Duodenal mucosa (tissue), 2 donors: Measurements from ENCODE around the gene ATG4C.
"Not testable (repeated sequence)": the region's sequence is repeated elsewhere in the genome, so short reads cannot be mapped to it uniquely, and the experiment has no call there.

Experiments used
- H3K27ac ChIP-seq: one replicate; pipeline ENCODE4 v1.7.0; 2013; ENCODE audit warnings: low read depth, low read length
- H3K27me3 ChIP-seq, 2 donors: one replicate each; pipeline ENCODE4 v1.7.0; 2013; ENCODE audit warnings: low read length in 2 of 2, control low read depth in 1 of 2; ENCODE audit not compliant: insufficient read depth in 2 of 2, control insufficient read depth in 1 of 2
- H3K36me3 ChIP-seq, 2 donors: one replicate each; pipeline ENCODE4 v1.7.0; 2013; ENCODE audit warnings: low read length in 2 of 2, control low read depth in 1 of 2; ENCODE audit not compliant: insufficient read depth in 2 of 2, control insufficient read depth in 1 of 2
- H3K4me1 ChIP-seq, 2 donors: one replicate each; pipeline ENCODE4 v1.7.0; 2013; ENCODE audit warnings: low read length in 2 of 2, control low read depth in 1 of 2; ENCODE audit not compliant: insufficient read depth in 2 of 2, control insufficient read depth in 1 of 2
- H3K4me3 ChIP-seq, 2 donors: one replicate each; pipeline ENCODE4 v1.7.0; 2013; ENCODE audit warnings: low read length in 2 of 2, low read depth in 1 of 2
- H3K9ac ChIP-seq, 2 donors: one replicate each; pipeline ENCODE4 v1.7.0; 2013; ENCODE audit warnings: low read length in 2 of 2, low read depth in 1 of 2
- H3K9me3 ChIP-seq, 2 donors: one replicate each; pipeline ENCODE4 v1.7.0; 2013; ENCODE audit warnings: low read length in 2 of 2, control low read depth in 1 of 2; ENCODE audit not compliant: control insufficient read depth in 1 of 2

Gene ATG4C, protein sequence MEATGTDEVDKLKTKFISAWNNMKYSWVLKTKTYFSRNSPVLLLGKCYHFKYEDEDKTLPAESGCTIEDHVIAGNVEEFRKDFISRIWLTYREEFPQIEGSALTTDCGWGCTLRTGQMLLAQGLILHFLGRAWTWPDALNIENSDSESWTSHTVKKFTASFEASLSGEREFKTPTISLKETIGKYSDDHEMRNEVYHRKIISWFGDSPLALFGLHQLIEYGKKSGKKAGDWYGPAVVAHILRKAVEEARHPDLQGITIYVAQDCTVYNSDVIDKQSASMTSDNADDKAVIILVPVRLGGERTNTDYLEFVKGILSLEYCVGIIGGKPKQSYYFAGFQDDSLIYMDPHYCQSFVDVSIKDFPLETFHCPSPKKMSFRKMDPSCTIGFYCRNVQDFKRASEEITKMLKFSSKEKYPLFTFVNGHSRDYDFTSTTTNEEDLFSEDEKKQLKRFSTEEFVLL

DNA sequence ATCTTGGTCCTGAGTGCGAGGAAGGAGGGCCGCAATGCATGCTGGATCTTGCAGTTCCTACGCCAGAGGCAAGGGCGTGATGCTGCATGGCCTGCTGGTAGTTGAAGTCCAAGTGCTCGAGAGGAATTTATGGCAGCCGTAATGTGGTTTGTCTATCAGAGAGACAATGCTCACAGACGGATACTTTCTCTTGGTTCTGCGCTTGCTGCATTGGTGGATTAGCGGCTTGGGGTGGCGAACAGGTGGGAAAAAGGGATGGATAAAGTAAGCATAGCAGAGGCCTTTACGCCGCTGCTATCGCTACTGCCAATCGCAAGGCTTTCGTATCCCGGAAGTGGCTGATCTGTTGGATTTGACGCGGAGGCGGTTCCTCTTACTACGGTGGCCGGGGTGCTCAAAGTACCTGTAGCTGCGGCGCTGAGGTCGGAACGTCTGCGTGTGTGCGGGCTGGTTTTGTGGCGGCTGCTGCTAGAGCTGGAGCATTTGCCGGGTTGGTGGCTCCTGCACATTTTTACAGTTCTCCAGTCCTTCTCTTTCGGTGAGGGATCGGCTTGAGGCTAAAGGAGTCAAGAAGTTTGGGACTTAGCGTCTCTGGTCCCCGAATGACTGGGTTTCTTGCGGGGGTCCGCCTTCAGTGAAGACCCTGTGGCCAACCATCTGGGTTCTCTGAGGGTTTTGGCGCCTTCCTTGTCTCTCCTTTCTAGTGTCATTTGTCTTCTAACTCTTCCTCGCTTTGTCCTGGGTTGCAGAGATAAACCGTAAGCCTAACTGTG is at the start of gene ATG4C:
Gene ATG4C (plus strand): TSS at position 397 of the 773 bp plus-strand sequence. CDS start 19,655 bp downstream, outside the sequence.
- H3K4me1 ChIP-seq, result peaks cover 8 to 14% of the 10 kb centered on the region in 2 donors
- no peaks in the 10 kb centered on the region for H3K9me3 ChIP-seq

DNA sequence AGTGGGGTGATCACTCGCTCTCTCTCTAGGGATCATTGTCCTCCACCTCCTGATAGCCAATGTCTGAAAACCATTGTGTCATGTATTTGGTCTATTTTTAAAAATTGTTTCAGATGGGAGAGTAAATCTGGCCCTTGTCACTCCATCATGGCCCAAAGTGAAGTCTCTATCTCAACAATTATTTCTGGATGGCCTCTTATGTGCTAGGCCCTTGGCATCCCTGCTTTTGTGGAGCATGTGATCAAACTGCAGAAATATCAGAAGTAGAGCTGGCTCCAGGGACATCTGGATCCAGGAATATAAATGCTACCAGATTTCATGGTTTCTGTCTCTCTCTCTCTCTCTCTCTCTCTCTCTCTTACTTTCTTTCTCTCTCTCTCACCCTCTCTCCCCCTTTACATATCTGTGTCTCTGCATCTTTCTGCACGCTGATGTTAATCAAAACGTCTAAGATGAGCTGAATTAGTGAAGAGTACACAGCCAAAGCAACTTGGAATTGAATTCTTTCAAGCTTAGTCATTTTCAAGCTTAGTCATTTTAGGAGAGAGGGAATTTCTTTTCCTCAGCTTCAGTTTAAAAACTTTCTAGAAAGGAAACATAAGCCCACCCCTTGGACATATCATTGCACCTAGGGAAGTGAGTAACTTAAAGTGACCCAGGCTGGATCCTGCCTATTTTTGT is 48.3 kb upstream of the ATG4C start:
- Histone ChIP-seq H3K36me3 (no peaks in the 10 kb centered on the region), H3K27ac (no peak overlapping the region), H3K4me3 (no peak overlapping the region), H3K4me1 (peaks cover 0 to 5% of the 10 kb centered on the region in 2 donors), H3K9me3 (no peaks in the 10 kb centered on the region), H3K27me3 (no peaks in the 10 kb centered on the region), H3K9ac (no peak overlapping the region)

More for the DNA sequence above, at the start of gene ATG4C:
- peak within 1 kb of the TSS; percentile 91 to 97 for H3K4me3 ChIP-seq
- peak within 1 kb of the TSS; percentile 55 to 96 for H3K9ac ChIP-seq
- no peaks in the 10 kb centered on the region for H3K36me3 ChIP-seq
- H3K27ac ChIP-seq, result peak within 1 kb of the TSS; percentile 70
- no peaks in the 10 kb centered on the region for H3K27me3 ChIP-seq

DNA sequence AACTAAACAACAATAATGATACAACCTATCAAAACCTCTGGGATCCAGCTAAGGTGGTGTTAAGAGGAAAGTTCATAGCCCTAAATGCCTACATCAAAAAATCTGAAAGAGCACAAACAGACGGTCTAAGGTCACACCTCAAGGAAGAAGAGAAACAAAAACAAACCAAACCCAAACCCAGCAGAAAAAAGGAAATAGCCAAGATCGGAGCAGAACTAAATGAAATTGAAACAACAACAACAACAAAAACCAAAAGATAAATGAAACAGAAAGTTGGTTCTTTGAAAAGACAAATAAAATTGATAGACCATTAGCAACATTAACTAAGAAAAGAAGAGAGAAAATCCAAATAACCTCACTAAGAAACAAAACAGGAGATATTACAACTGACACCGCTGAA is 43.2 kb upstream of the ATG4C start:
- not testable (repeated sequence) for H3K36me3 ChIP-seq, H3K4me1 ChIP-seq, H3K4me3 ChIP-seq, H3K9ac ChIP-seq, H3K9me3 ChIP-seq, H3K27me3 ChIP-seq, H3K27ac ChIP-seq

DNA sequence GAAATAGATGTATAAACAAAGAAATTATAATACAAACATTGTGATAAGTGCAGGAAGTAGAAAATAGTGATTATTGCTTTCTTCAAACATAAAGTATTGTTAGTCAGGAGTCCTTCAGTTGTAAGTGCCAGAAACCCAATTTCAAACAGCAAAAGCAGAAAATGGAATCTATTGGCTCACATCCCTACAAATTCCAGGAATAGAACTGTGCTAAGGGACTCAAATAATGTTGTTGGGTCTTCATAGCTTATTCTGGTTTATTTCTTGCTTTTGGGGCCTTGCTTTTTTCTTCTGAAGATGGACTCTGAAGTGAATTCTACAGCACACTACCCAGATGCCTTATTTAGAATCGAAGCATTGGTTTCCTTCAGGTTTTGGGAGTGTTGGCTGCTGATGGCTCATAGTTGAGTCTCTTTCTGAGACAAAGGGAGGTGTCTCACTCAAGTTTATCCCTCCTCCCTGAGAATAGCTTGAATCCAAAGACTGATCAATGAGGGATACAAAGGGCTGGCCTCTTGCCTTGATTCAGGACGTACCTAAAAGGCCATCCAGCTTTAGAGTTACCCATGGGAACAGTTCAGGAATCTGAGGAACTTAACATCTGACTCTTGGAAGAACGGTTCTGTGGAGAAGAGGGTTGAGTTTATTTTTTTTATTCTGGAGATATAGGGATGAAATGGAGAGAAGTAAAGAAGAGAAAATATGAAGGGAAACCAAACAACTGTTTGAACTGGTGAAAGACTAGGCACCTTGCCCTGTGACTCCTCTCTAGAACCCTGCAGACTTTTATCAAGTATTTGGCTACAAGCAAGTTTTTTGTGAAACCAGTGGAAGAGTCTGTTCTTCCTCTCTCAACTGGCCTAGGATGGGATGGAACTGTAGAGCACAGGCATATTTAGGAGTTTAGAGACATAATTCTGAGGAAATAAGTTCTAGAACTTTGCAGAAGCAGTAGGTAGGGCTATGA is 39.0 kb upstream of the ATG4C start:
- H3K27ac ChIP-seq, result no peak overlapping the region
- H3K36me3 ChIP-seq, result no peaks in the 10 kb centered on the region
- peak overlapping the region in 1 of 2 donors; percentile 11 for H3K9ac ChIP-seq
- H3K4me3 ChIP-seq, result no peak overlapping the region
- no peaks in the 10 kb centered on the region for H3K9me3 ChIP-seq
- H3K4me1 ChIP-seq, result no peaks in the 10 kb centered on the region
- H3K27me3 ChIP-seq, result no peaks in the 10 kb centered on the region

DNA sequence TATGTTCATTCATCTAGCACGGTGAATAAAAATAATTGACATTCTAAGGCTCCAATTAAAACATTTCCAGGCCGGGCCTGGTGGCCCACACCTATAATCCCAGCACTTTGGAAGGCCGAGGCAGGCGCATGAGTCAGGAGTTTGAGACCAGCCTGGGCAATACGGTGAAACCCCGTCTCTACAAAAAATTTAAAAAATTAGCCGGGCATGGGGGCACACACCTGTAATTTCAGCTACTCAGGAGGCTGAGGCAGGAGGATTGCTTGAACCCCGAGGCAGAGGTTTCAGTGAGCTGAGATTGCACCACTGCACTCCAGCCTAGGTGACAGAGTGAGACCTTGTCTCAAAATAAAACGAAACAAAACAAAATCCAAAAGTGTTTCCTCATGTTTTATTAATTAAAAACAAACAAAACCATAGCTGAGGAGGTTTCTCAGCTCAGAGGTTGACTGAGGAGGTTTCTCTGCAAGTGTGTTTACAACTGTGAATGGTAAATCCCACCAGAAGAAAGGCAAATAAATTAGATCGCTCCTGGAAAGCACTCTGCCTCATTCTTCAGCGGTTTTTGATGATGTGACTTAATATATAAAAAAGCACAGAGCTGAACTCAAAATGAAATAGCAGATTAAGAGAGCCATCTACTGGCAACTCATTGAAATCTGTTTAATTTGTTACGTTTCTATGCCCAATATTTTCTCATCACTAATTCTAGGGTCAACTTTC is 37.7 kb upstream of the ATG4C start:
- no peaks in the 10 kb centered on the region for H3K27me3 ChIP-seq
- no peaks in the 10 kb centered on the region for H3K9me3 ChIP-seq
- no peak overlapping the region for H3K9ac ChIP-seq
- H3K4me3 ChIP-seq, result no peak overlapping the region
- no peak overlapping the region for H3K27ac ChIP-seq
- no peaks in the 10 kb centered on the region for H3K36me3 ChIP-seq
- H3K4me1 ChIP-seq, result no peaks in the 10 kb centered on the region

DNA sequence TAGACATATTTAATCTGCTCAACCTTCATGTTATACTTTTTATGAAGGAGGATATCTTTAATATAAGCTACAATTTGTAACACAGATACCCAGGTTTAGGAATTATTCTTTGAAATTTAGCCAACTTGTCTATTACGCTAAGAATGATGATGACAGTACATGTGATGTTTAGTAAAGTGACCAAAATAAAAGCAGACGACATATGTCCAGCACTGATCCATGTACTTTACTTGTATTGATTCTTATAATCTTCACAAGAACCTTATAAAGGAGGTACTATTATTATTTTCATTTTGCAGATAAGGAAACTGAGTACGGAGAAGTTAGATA is 37.2 kb upstream of the ATG4C start:
- H3K27me3 ChIP-seq, result no peaks in the 10 kb centered on the region
- H3K9ac ChIP-seq, result no peak overlapping the region
- no peaks in the 10 kb centered on the region for H3K4me1 ChIP-seq
- H3K4me3 ChIP-seq, result no peak overlapping the region
- no peak overlapping the region for H3K27ac ChIP-seq
- H3K9me3 ChIP-seq, result no peaks in the 10 kb centered on the region
- H3K36me3 ChIP-seq, result no peaks in the 10 kb centered on the region

DNA sequence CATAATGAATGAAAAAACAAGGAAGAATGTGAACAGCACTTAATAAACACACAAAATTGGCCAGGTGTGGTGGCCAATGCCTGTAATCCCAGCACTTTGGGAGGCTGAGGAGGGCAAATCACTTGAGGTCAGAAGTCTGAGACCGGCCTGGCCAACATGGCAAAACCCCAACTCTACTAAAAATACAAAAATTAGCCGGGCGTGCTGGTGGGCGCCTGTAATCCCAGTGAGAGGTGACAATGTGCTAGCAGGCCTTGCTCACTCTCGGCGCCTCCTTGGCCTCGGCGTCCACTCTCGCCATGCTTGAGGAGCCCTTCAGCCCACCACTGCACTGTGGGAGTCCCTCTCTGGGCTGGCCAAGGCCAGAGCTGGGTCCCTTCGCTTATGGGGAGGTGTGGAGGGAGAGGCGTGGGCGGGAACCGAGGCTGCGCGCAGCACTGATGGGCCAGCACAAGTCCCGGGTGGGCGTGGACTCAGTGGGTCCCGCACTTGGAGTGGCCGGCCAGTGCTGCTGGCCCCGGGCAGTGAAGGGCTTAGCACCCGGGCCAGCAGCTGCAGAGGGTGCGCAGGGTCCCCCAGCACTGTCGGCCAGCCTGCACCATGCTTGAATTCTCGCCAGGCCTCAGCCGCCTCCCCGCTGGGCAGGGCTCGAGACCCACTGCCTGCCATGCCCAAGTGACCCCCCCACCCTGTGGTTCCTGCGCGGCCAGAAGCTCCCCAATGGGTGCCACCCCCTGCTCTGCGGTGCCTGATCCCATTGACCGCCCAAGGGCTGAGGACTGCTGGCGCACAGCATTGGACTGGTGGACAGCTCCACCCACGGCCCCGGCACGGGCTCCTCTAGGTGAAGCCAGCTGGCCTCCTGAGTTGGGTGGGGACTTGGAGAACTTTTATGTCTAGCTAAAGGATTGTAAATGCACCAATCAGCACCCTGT is 30.6 kb upstream of the ATG4C start:
- Histone ChIP-seq H3K9ac (no peak overlapping the region), H3K27me3 (no peaks in the 10 kb centered on the region), H3K9me3 (no peaks in the 10 kb centered on the region), H3K36me3 (no peaks in the 10 kb centered on the region), H3K4me3 (no peak overlapping the region), H3K27ac (no peak overlapping the region), H3K4me1 (no peaks in the 10 kb centered on the region)

DNA sequence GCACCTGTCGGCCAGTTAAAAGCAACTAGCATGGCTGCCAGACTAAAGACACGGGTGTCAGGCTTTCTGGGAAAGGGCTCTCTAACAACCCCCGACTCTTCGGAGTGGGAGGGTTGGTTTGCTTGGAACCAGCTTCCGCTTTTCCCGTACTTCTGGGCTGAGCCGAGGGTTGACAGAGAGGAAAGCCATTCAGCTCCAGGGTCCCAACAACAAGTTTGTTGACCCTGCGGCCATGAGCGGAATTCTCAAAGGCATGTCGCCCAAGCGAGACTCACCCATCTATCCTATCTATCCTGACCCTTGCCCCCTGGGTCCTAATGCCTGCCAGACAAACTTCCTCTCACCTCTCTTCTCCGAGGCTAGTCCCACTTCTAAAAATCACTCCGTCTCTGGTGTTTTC is 29.0 kb upstream of the ATG4C start:
- not testable (repeated sequence) for H3K9ac ChIP-seq, H3K4me3 ChIP-seq, H3K4me1 ChIP-seq, H3K36me3 ChIP-seq, H3K27ac ChIP-seq, H3K9me3 ChIP-seq, H3K27me3 ChIP-seq
